Upper lobe of left lung (tissue), 4 donors: Measurements from ENCODE around the gene EPOP.

Source experiments
- CTCF ChIP-seq, 6 experiments: fragments of 450-650 bp in 4 of 6; fragments of 200-600 bp in 2 of 6; sonication (generic) in 2 of 6; IDR thresholded peaks; one replicate each; pipeline ENCODE4 v1.5.1; 2016 to 2019; ENCODE audit warnings: antibody characterized with exemption in 6 of 6
- EP300 ChIP-seq, 4 donors: sonication (generic); formaldehyde crosslinking; IDR thresholded peaks; one replicate each; pipeline ENCODE4 v1.5.1; 2017; ENCODE audit warnings: antibody characterized with exemption in 4 of 4, control low read depth in 2 of 4
- POLR2A ChIP-seq, 4 donors: fragments of 450-650 bp; IDR thresholded peaks; one replicate each; pipeline ENCODE4 v1.5.1; 2016 to 2017; ENCODE audit warnings: antibody characterized with exemption in 4 of 4, mild to moderate bottlenecking in 2 of 4
- POLR2AphosphoS5 ChIP-seq, 2 donors: sonication (generic); formaldehyde crosslinking; IDR thresholded peaks; one replicate each; pipeline ENCODE4 v1.5.1; 2017; ENCODE audit warnings: antibody characterized with exemption in 2 of 2

DNA sequence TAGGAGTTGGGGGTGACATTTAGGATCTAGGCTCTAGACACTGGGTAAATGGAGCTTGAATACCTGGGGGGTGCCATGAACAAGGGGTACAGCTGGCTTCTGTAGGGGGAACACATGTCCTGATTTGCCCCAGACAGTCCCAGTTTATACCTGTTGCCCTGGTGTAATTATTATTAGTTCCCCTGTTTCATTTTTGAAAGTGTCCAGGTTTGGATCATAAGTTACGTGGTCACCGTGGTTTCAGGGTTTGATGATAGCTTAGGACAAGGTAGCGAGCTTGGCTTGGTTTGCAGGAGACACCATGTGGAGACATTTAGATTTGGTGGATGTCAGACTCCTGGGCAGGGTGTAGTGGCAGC is 35.8 kb upstream of the EPOP start:
- TF ChIP-seq POLR2A (IDR thresholded peaks at IDR 0.05) (no peak), CTCF (IDR thresholded peaks at IDR 0.05) (no peak), POLR2AphosphoS5 (IDR thresholded peaks at IDR 0.05) (no peak), EP300 (IDR thresholded peaks at IDR 0.05) (no peak)
